ENCODE data around the gene GALK1. TPM values are rescaled to one million over a fixed set of nuclear protein-coding genes. Genes with fewer than 3 reads are reported as not detected.

The GALK1 gene
- total and polyA plus RNA-seq, 9 of the 15 experiments (the other 6 are each of a cell fraction or from before 2014, with no cell fraction given), result 0.45 to 51.6 (median 17.4) TPM

DNA sequence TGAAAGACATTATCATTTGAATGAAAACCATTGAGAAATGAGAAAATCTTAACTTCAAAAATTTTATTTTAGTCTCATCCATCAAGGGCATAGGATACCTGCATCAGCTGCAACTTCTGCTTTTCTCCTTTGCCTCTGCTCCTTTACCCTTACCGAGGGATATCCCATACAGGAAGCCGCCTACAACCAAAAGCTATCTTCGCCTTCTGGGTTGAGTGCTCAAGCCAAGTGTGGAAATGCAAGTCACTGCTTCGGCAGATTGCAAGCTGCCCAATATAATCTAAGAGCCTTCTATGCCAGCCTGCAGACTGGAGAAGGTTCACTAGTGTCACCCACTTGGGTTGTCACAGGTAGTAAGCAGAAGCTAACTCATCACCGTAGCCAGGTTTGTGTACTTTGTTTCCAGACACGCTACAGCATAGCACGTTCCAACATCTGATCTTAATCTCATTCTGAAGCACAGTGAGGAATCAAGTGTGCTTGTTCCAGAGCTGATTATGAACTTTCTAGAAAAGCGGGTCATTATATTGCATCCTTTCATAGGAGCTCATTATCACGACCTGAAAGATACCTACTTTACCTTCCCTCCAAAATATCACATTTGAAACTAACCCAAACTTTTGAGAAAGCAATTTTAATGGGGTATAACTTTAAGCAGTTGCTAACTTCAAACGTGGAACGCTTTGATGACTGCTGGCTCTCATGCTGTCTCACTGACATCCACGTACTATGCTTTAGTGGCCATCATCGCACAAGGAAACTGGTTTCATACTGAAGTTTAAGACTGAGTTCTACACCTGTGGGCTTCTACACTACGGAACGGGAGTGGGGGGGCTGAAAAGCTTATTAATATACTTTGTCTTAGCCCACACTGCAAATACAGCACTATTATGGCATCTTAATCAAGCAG, 11.6 kb upstream of the GALK1 start (continued):
- TF ChIP-seq ZNF507 (tag; conservative IDR thresholded peaks at IDR 0.05) (no peak), ZNF561 (CRISPR knock-in tag; conservative IDR thresholded peaks at IDR 0.05) (peak; percentile 16), ZNF217 (CRISPR knock-in tag; IDR thresholded peaks at IDR 0.05) (no peak), IFI16 (CRISPR knock-in tag; IDR thresholded peaks at IDR 0.05) (no peak), TRIM28 (IDR thresholded peaks at IDR 0.05) (no peak), ZNF41 (CRISPR knock-in tag; conservative IDR thresholded peaks at IDR 0.05) (peak; percentile 82), HMG20A (CRISPR knock-in tag; conservative IDR thresholded peaks at IDR 0.05) (0 out of 2 replicates have a peak, but pooled peaks have one; percentile 37), FOXJ3 (CRISPR knock-in tag; IDR thresholded peaks at IDR 0.05) (no peak), ZNF780A (CRISPR knock-in tag; IDR thresholded peaks at IDR 0.05) (no peak; the same call in 1 of the 2 replicates)
- TF ChIP-seq, protein P1, sequence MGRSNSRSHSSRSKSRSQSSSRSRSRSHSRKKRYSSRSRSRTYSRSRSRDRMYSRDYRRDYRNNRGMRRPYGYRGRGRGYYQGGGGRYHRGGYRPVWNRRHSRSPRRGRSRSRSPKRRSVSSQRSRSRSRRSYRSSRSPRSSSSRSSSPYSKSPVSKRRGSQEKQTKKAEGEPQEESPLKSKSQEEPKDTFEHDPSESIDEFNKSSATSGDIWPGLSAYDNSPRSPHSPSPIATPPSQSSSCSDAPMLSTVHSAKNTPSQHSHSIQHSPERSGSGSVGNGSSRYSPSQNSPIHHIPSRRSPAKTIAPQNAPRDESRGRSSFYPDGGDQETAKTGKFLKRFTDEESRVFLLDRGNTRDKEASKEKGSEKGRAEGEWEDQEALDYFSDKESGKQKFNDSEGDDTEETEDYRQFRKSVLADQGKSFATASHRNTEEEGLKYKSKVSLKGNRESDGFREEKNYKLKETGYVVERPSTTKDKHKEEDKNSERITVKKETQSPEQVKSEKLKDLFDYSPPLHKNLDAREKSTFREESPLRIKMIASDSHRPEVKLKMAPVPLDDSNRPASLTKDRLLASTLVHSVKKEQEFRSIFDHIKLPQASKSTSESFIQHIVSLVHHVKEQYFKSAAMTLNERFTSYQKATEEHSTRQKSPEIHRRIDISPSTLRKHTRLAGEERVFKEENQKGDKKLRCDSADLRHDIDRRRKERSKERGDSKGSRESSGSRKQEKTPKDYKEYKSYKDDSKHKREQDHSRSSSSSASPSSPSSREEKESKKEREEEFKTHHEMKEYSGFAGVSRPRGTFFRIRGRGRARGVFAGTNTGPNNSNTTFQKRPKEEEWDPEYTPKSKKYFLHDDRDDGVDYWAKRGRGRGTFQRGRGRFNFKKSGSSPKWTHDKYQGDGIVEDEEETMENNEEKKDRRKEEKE (IDR thresholded peaks at IDR 0.05; ENCODE audit: borderline replicate concordance in 1 of 2, control insufficient read depth in 1 of 2, low read depth in 2 of 2, low read length in 1 of 2), result peak; percentile 79 to 86; a peak in 3 of 4 replicates
- TF ChIP-seq, protein P2, sequence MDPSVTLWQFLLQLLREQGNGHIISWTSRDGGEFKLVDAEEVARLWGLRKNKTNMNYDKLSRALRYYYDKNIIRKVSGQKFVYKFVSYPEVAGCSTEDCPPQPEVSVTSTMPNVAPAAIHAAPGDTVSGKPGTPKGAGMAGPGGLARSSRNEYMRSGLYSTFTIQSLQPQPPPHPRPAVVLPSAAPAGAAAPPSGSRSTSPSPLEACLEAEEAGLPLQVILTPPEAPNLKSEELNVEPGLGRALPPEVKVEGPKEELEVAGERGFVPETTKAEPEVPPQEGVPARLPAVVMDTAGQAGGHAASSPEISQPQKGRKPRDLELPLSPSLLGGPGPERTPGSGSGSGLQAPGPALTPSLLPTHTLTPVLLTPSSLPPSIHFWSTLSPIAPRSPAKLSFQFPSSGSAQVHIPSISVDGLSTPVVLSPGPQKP (CRISPR knock-in tag; IDR thresholded peaks at IDR 0.05), result no peak
- TF ChIP-seq, protein P3, sequence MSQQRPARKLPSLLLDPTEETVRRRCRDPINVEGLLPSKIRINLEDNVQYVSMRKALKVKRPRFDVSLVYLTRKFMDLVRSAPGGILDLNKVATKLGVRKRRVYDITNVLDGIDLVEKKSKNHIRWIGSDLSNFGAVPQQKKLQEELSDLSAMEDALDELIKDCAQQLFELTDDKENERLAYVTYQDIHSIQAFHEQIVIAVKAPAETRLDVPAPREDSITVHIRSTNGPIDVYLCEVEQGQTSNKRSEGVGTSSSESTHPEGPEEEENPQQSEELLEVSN (IDR thresholded peaks at IDR 0.05; ENCODE audit: borderline replicate concordance in 1 of 2, extremely low read depth in 1 of 2, insufficient read depth in 1 of 2, insufficient read length in 1 of 2, low read depth in 1 of 2, low read length in 1 of 2, poor library complexity in 1 of 2, severe bottlenecking in 1 of 2), result peak in 1 of 2 experiments; percentile 29
- TF ChIP-seq, protein P4, sequence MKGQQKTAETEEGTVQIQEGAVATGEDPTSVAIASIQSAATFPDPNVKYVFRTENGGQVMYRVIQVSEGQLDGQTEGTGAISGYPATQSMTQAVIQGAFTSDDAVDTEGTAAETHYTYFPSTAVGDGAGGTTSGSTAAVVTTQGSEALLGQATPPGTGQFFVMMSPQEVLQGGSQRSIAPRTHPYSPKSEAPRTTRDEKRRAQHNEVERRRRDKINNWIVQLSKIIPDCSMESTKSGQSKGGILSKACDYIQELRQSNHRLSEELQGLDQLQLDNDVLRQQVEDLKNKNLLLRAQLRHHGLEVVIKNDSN (CRISPR knock-in tag; IDR thresholded peaks at IDR 0.05), result no peak
- TF ChIP-seq, protein P5, sequence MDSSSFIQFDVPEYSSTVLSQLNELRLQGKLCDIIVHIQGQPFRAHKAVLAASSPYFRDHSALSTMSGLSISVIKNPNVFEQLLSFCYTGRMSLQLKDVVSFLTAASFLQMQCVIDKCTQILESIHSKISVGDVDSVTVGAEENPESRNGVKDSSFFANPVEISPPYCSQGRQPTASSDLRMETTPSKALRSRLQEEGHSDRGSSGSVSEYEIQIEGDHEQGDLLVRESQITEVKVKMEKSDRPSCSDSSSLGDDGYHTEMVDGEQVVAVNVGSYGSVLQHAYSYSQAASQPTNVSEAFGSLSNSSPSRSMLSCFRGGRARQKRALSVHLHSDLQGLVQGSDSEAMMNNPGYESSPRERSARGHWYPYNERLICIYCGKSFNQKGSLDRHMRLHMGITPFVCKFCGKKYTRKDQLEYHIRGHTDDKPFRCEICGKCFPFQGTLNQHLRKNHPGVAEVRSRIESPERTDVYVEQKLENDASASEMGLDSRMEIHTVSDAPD (CRISPR knock-in tag; IDR thresholded peaks at IDR 0.05), result no peak
- TF ChIP-seq, protein P6, sequence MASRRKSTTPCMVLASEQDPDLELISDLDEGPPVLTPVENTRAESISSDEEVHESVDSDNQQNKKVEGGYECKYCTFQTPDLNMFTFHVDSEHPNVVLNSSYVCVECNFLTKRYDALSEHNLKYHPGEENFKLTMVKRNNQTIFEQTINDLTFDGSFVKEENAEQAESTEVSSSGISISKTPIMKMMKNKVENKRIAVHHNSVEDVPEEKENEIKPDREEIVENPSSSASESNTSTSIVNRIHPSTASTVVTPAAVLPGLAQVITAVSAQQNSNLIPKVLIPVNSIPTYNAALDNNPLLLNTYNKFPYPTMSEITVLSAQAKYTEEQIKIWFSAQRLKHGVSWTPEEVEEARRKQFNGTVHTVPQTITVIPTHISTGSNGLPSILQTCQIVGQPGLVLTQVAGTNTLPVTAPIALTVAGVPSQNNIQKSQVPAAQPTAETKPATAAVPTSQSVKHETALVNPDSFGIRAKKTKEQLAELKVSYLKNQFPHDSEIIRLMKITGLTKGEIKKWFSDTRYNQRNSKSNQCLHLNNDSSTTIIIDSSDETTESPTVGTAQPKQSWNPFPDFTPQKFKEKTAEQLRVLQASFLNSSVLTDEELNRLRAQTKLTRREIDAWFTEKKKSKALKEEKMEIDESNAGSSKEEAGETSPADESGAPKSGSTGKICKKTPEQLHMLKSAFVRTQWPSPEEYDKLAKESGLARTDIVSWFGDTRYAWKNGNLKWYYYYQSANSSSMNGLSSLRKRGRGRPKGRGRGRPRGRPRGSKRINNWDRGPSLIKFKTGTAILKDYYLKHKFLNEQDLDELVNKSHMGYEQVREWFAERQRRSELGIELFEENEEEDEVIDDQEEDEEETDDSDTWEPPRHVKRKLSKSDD (conservative IDR thresholded peaks at IDR 0.05; ENCODE audit: low read length), result no peak

Measured in K562 (cell line).